ENCODE data around the gene TJP3.

Gene TJP3

DNA sequence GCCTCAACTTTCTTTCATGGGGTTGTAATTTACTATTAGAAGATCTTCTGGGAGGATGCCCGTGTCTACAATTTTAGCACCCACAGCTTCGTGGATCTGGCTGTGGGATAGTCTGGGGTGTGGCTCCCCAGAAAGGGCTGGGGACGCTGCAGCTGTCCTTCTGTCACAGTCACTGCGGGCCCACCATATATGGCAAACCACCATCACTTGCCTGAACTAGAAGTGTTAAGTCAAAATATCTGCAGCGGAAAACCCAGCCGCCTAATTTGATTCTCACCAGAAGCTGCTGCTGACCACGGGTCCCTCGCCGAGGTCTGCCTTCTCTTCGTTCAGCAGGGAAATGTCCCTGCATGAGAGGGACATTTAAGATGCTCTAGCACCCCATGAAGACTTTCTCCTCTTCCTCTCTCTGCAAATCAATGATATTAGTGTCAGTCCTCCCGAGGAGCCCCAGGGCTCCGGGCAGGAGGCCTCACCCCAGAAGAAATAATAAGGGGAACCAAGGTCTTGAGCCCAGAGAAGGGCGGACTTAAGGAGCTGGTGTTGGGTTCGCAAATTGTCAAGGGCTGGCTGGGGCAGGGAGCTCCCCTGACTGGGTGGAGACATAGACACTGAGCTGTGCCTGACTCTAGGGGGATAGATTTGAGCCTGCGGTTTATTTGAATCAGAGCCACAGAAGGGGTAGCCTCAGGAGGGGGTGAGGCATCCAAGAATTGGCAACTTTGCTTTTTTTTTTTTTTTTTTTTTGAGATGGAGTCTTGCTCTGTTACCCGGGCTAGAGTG lies 81.0 kb downstream of the TJP3 start:
- no peak for DNase-seq (ENCODE audit: low spot score)
- CTCF ChIA-PET: interaction anchor here (0.6 kb wide), 1 partner anchor 123 kb away, joined by 3 read pairs; no protein-coding TSS in a partner anchor
- POLR2A ChIA-PET (ENCODE audit: low non-redundant PET): no interaction called here
- TF ChIP-seq, protein P1, sequence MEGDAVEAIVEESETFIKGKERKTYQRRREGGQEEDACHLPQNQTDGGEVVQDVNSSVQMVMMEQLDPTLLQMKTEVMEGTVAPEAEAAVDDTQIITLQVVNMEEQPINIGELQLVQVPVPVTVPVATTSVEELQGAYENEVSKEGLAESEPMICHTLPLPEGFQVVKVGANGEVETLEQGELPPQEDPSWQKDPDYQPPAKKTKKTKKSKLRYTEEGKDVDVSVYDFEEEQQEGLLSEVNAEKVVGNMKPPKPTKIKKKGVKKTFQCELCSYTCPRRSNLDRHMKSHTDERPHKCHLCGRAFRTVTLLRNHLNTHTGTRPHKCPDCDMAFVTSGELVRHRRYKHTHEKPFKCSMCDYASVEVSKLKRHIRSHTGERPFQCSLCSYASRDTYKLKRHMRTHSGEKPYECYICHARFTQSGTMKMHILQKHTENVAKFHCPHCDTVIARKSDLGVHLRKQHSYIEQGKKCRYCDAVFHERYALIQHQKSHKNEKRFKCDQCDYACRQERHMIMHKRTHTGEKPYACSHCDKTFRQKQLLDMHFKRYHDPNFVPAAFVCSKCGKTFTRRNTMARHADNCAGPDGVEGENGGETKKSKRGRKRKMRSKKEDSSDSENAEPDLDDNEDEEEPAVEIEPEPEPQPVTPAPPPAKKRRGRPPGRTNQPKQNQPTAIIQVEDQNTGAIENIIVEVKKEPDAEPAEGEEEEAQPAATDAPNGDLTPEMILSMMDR (conservative IDR thresholded peaks at IDR 0.05; ENCODE audit: low read depth): no peak
- H3K27ac ChIP-seq: no peak overlapping the region

DNA sequence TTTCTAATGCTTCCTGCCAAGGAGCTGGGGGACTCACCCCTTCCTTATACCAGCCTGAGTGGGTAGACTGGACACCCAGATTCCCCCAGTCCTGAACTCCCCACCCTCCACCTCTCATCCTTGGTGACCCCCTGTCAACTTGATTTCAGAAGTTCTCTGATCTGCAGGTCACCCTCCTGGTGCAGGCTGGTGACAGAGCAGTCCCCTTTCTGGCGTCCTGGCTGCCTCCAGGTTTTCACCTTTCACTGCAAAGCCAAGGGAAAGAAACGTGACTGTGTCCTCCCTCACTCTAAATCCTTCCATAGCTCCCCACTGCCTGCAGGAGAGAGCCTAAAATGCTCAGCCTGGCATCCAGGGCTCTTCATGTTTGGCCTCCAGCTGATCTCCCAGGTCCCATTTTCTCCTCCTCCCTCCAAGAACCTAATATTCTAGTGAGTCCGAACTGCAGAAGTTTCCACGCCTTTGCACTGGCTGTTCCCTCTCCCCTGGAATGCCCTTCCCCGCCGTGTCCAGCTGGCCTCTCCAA lies 82.1 kb downstream of the TJP3 start:
- no peak overlapping the region for H3K27ac ChIP-seq
- no peak for DNase-seq (ENCODE audit: low spot score)
- ChIA-PET POLR2A (ENCODE audit: low non-redundant PET) (interaction anchor here (0.5 to 0.6 kb wide), 2 partner anchors 94 to 164 kb away, joined by 7 read pairs; no protein-coding TSS in a partner anchor), CTCF (interaction anchor here (0.6 to 0.7 kb wide), 2 partner anchors 27 to 71 kb away, joined by 3 to 5 read pairs; no protein-coding TSS in a partner anchor)
- TF ChIP-seq, protein P1 (conservative IDR thresholded peaks at IDR 0.05; ENCODE audit: low read depth): no peak

DNA sequence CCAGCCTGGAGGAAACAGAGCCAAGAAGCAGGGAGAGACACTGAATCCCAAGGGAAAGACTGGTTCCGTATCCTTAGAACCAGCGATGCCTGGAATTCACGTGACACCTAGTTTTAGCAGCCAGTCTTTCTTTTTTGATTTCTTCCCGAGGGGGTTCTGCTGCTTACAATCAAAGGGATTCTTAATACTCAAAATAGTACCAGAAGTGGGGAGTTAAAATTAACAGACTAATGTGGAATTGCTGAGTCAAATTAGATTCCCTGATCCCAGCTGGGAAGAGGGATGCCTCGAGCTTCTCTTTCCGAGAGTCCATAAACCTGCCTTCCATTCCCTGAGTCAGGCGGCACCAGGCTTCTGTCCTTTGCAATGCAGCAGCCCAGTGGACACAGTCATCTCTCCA lies 82.8 kb downstream of the TJP3 start:
- POLR2A ChIA-PET (ENCODE audit: low non-redundant PET): no interaction called here
- CTCF ChIA-PET: interaction anchor here (0.6 kb wide), 1 partner anchor 71 kb away, joined by 3 read pairs; no protein-coding TSS in a partner anchor
- H3K27ac ChIP-seq: no peak overlapping the region
- TF ChIP-seq, protein P1 (conservative IDR thresholded peaks at IDR 0.05; ENCODE audit: low read depth): no peak
- no peak for DNase-seq (ENCODE audit: low spot score)

DNA sequence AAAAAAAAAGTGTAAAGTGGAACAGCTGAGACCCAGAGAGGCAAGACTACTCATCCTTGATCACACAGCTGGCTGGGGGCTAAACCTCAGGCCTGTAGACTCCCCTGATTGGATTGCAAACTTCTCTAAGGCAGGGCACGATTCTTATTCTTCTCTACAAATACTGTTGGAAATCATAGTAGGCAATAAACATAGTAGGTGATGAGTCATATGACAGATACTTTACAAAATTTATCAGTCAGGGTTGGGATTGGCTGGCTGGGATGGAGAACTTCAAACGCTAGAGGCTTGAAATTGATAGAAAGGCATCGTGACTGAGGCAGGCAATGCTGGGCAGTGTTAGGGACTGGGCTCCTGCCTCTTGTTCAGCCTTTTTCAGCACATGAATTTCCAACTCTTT lies 83.9 kb downstream of the TJP3 start:
- TF ChIP-seq, protein P1 (conservative IDR thresholded peaks at IDR 0.05; ENCODE audit: low read depth): no peak
- POLR2A ChIA-PET (ENCODE audit: low non-redundant PET): no interaction called here
- CTCF ChIA-PET: no interaction called here
- no peak for DNase-seq (ENCODE audit: low spot score)
- H3K27ac ChIP-seq: no peak overlapping the region

DNA sequence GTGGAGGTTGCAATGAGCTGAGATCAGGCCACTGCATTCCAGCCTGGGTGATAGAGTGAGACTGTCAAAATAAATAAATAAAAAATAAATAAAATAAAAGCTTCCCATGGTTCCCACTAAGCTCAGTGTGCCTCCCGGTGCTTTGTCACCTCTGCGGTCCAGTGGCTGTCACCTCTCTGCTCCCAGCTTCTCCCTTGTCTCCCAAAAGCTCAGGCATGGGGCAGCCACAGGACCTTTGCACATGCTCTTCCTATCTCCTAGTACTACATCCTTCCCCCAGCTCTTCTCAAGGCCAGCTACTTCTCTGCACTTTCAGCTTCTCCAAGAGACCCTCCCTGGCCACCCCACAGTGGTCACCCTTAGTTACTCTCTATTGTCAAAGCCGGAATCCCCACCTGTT lies 85.6 kb downstream of the TJP3 start:
- H3K27ac ChIP-seq: no peak overlapping the region
- POLR2A ChIA-PET (ENCODE audit: low non-redundant PET): no interaction called here
- CTCF ChIA-PET: no interaction called here
- DNase-seq (ENCODE audit: low spot score): no peak
- TF ChIP-seq, protein P1 (conservative IDR thresholded peaks at IDR 0.05; ENCODE audit: low read depth): no peak

DNA sequence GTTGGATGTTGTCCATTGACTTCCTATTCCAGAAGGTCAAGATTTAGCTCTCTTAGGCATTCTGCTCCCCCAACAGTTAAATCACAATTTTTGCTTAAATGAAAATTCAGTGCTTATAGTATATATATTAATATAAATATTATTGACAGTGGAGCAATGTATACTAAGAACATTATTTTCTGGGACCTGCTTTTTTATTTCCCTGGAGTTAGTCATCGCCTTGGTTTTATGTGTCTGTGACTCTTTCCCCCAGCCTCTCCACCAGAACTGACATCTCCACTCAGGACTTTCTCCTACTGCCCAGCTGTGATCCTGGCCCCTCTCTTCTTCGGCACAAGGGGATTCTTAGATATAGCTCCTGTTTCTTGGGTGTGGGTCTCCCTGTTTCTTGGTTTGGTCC lies 88.2 kb downstream of the TJP3 start:
- TF ChIP-seq, protein P1 (conservative IDR thresholded peaks at IDR 0.05; ENCODE audit: low read depth): no peak
- POLR2A ChIA-PET (ENCODE audit: low non-redundant PET): no interaction called here
- H3K27ac ChIP-seq: no peak overlapping the region
- CTCF ChIA-PET: interaction anchor here (0.7 kb wide), 1 partner anchor 12 kb away, joined by 3 read pairs; no protein-coding TSS in a partner anchor
- DNase-seq (ENCODE audit: low spot score): no peak
